Activated CD4-positive, alpha-beta T cell treated with anti-CD3 and anti-CD28 coated beads for 36 hours (primary cell): ENCODE measurements around the gene PTH1R. TPM values are rescaled to one million over a fixed set of nuclear protein-coding genes. Genes with fewer than 3 reads are reported as not detected.

Source experiments
- ATAC-seq: fragments of 200-7000 bp; cut with Tn5 transposase; one replicate; pipeline ENCODE4 v1.10.0; 2021; ENCODE audit warnings: mild to moderate bottlenecking, moderate library complexity
- CTCF ChIA-PET: fragments of 350-600 bp; sonication (Branson Sonifier 250); formaldehyde crosslinking; loops from one replicate; lab custom pipeline; 2021; ENCODE audit warnings: antibody characterized with exemption; lab: Charles Lee
- POLR2A ChIA-PET: fragments of 350-600 bp; sonication (Branson Sonifier 250); formaldehyde crosslinking; loops from one replicate; lab custom pipeline; 2021; ENCODE audit warnings: antibody characterized with exemption, inconsistent platforms; lab: Charles Lee
- DNase-seq: peaks from one replicate; pipeline ENCODE4 v3.0.0-alpha.2; 2020
- H3K27ac Mint-ChIP-seq: one replicate; pipeline ENCODE4 v1.8.0; 2021; ENCODE audit warnings: mixed read lengths
- H3K27me3 Mint-ChIP-seq: one replicate; pipeline ENCODE4 v1.8.0; 2021; ENCODE audit warnings: mixed read lengths
- H3K36me3 Mint-ChIP-seq: one replicate; pipeline ENCODE4 v1.8.0; 2021; ENCODE audit warnings: low read depth, mixed read lengths
- H3K4me1 Mint-ChIP-seq: one replicate; pipeline ENCODE4 v1.8.0; 2021; ENCODE audit warnings: mixed read lengths
- H3K4me3 Mint-ChIP-seq: one replicate; pipeline ENCODE4 v1.8.0; 2021; ENCODE audit warnings: mild to moderate bottlenecking, moderate library complexity, mixed read lengths
- H3K9me3 Mint-ChIP-seq: one replicate; pipeline ENCODE4 v1.8.0; 2021; ENCODE audit warnings: low read depth, mixed read lengths
- intact Hi-C, 2 experiments: fragments of 100-400 bp; cut with DNase I in 1 of 2; cut with micrococcal nuclease in 1 of 2; formaldehyde crosslinking; loops; one replicate each; pipeline versions ENCODE4 v1.14.2 to v1.15.1; 2022 to 2024; cut with DNase I, micrococcal nuclease
- total RNA-seq, 2 experiments: library from RNA; stranded (reverse); gene quantifications; one replicate each; pipeline ENCODE4 v1.2.3, GENCODE V29; 2021

The PTH1R gene
- total RNA-seq, 2 experiments from 2014 or later, result not detected

DNA sequence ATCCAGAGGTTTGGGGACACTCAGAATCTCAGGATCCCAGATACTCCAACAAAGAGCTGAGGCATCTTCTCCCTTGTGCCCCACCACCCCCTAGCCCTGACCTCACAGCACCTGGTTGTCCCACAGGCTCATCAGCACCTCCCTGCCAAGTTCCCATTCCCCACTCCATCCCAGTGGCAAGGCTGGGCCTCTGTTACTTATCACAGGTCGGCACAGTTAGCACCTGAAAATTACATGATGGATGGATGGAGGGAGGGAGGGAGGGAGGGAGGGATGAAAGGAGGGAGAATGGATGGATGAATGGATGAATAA lies 27.1 kb upstream of the PTH1R start:
- Mint-ChIP-seq H3K9me3 (no peaks in the 10 kb centered on the region), H3K36me3 (no peaks in the 10 kb centered on the region), H3K4me3 (no peak overlapping the region), H3K27ac (no peak overlapping the region), H3K27me3 (no peaks in the 10 kb centered on the region), H3K4me1 (peaks cover 6% of the 10 kb centered on the region)
- ChIA-PET POLR2A (no interaction called here), CTCF (interaction anchor here (0.6 to 1.5 kb wide), 8 partner anchors 8 to 764 kb away, joined by 3 to 6 read pairs (median 3); no protein-coding TSS in a partner anchor)
- intact Hi-C loops, result no loop called here
- ATAC-seq (no peak), DNase-seq (no peak)

DNA sequence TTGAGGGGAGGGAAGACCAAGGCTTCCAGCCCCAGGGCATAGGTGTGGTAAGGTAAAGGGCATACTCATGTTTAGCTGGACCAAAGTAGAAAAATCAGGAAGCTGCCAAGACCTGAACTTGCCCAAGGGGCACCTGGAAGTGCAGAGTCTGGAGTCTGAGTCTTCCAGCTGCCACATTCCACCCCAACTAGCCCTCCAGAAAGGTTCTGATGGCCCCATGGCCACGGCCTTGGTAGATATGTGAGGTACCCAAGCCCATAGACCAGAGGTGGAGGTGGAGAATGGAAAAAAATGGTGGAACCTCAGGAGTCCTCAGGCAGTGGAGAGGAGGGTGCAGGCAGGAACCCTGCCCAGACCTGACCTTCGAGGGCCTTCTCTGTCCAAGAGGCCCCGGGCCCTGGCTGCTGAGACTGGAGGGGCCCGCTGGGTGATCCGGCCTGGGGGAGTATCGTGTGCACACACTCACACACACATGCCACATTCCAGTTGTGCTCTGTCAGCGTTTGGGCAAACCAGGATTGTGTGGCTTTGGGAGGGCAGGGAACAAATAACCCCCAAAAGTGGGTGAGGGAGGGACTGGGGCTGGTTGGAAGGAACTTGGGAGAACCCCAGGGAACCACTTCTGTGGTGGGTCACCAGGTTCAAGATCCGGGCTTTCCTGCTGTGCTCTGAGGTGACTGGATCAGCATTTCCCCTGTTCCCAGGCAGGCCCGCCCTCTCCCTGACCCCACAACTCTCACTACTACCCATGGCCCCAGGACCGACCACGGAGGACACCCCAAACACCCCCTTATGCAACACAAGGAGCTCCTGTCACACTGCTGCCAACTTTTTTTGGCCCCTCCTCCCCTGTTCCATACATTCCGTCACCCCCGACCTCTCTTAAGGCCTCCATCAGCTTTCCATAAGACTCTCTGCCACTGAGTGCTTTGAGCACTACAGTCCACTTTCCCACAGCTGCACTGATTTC lies 25.9 kb upstream of the PTH1R start:
- no peak overlapping the region for H3K27ac Mint-ChIP-seq
- no peaks in the 10 kb centered on the region for H3K9me3 Mint-ChIP-seq
- peak; percentile 3 for DNase-seq
- no peaks in the 10 kb centered on the region for H3K36me3 Mint-ChIP-seq
- intact Hi-C loops, result no loop called here
- no peak overlapping the region for H3K4me3 Mint-ChIP-seq
- ChIA-PET POLR2A (interaction anchor here (0.6 kb wide), 1 partner anchor 62 kb away, joined by 8 read pairs; no protein-coding TSS in a partner anchor), CTCF (interaction anchor here (0.6 to 1.5 kb wide), 5 partner anchors 8 to 148 kb away, joined by 3 to 6 read pairs (median 4); no protein-coding TSS in a partner anchor)
- no peak for ATAC-seq
- H3K27me3 Mint-ChIP-seq, result no peaks in the 10 kb centered on the region
- no peaks in the 10 kb centered on the region for H3K4me1 Mint-ChIP-seq

DNA sequence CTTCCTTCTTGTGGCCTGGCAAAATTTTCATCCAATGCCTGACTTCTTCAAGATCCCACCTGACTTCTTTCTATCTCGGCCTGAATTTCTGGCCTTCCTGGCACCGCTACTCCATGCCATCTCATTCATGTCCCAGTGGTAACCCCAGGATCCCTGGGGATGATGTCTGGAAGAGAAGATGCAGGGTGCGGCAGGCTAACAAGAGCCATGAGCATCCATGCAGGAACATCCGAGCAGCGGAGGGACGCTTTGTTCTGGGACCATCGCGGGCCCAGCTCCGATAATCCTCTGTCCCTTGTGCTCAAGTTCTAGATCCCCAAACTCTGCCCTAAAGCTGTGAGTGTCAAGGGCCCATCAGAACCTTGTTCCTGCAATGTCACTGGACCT lies 25.2 kb upstream of the PTH1R start:
- Mint-ChIP-seq H3K27ac (no peak overlapping the region), H3K9me3 (no peaks in the 10 kb centered on the region), H3K36me3 (no peaks in the 10 kb centered on the region), H3K27me3 (no peaks in the 10 kb centered on the region), H3K4me3 (no peak overlapping the region), H3K4me1 (no peaks in the 10 kb centered on the region)
- ChIA-PET CTCF (no interaction called here), POLR2A (no interaction called here)
- ATAC-seq, result no peak
- peak; percentile 1 for DNase-seq
- intact Hi-C loops, result no loop called here

DNA sequence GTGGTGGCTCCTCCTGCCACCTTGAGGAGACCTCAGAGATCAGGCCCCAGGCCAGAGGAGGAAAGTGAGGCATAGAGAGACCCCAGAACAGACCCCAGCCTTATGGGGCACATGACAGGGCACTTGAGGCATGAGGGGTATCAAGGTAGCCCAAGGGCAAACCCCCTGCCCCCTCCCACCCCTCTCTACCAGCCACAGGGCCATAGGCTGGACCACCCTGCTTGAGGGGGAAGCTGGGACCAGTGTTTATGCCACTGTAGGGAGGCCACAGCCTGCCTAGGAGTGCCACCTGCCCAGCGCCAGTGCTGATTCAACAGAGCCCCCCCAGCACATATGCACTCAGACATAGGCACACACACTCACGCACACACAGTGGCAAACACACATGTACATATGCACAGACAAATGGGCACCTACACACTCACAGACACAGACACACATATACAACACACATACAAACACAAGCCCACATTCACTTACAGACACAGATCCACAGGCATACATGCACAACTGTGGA lies 24.6 kb upstream of the PTH1R start:
- no peaks in the 10 kb centered on the region for H3K36me3 Mint-ChIP-seq
- no peak overlapping the region for H3K4me3 Mint-ChIP-seq
- intact Hi-C loops, result no loop called here
- ChIA-PET CTCF (no interaction called here), POLR2A (no interaction called here)
- ATAC-seq, result no peak
- H3K27me3 Mint-ChIP-seq, result peaks cover 1% of the 10 kb centered on the region
- peak; percentile 3 for DNase-seq
- H3K4me1 Mint-ChIP-seq, result no peaks in the 10 kb centered on the region
- H3K9me3 Mint-ChIP-seq, result no peaks in the 10 kb centered on the region
- no peak overlapping the region for H3K27ac Mint-ChIP-seq

DNA sequence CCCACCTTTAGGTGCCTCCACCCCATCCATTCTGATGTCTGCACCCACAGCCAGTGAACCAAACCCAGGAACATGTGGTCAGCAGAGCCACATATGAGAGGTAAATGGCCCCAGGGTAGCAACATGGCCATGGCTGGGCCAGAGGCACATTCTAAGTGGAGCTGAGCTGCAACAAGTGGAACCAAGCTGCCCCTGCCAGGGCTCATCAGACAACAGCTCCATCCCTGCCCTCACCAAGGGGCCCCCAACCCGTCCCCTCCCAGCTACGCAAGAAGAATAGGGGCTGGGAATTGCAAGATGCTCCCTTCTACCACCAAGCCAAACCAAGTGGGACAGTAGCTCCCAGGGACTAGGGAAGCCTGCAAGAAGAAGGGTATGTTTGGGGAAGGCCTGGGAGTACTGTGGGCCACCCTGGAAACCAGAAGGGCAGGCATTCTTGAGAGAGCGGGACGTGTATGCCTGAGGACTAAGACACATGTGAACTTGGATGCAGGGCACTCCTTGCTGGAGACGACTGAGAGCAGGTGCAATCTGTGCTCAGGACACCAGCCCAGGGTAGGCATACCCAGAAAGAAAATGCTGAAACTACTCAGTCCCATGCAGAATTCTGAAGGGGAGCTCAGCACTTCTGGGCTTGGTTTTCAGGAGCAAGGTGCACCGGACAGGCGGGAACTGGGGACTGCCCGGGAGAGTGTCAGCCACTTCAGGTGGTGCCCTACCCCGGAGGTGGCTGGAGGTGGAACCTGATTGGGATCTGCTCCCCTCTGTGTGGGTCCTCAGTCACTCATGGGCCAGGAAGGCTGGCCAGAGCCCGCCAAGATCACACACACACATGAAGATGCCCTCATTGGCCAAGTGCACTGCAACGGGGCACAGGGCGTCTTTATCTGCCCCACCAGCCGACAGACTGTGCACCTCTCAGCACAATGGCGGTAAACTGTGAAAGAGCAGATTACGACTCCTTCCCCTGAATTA lies 23.8 kb upstream of the PTH1R start:
- Mint-ChIP-seq H3K4me3 (no peak overlapping the region), H3K36me3 (no peaks in the 10 kb centered on the region), H3K27ac (no peak overlapping the region), H3K4me1 (no peaks in the 10 kb centered on the region), H3K9me3 (no peaks in the 10 kb centered on the region), H3K27me3 (peaks cover 3% of the 10 kb centered on the region)
- intact Hi-C loops, result no loop called here
- POLR2A ChIA-PET, result no interaction called here
- CTCF ChIA-PET, result no interaction called here
- DNase-seq (peak; percentile 2), ATAC-seq (no peak)

DNA sequence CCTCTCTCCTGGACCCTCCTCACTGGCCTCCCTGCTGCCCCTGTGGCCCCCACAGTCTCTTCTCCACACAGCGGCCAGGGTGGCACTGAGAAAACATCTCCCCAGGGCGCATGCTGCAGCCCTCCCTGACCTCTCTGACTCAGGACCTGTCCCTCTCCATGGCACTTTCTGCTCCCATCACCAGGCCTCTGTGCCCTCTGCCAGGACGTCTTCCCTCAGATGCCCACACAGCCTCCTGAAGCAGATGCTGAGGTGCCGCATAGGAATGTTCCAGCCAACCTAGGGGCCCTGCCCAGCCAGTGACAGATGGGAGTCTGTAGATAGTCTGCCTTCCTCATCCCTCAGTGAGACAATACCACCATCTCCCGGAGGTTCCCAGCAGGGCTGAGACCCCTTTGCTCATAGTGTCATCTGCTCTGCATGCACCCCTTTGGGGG lies 22.9 kb upstream of the PTH1R start:
- no peaks in the 10 kb centered on the region for H3K36me3 Mint-ChIP-seq
- intact Hi-C loops, result no loop called here
- ChIA-PET POLR2A (no interaction called here), CTCF (no interaction called here)
- ATAC-seq (no peak), DNase-seq (peak; percentile 1)
- H3K4me3 Mint-ChIP-seq, result no peak overlapping the region
- no peak overlapping the region for H3K27ac Mint-ChIP-seq
- no peaks in the 10 kb centered on the region for H3K9me3 Mint-ChIP-seq
- H3K4me1 Mint-ChIP-seq, result no peaks in the 10 kb centered on the region
- H3K27me3 Mint-ChIP-seq, result peaks cover 3% of the 10 kb centered on the region

DNA sequence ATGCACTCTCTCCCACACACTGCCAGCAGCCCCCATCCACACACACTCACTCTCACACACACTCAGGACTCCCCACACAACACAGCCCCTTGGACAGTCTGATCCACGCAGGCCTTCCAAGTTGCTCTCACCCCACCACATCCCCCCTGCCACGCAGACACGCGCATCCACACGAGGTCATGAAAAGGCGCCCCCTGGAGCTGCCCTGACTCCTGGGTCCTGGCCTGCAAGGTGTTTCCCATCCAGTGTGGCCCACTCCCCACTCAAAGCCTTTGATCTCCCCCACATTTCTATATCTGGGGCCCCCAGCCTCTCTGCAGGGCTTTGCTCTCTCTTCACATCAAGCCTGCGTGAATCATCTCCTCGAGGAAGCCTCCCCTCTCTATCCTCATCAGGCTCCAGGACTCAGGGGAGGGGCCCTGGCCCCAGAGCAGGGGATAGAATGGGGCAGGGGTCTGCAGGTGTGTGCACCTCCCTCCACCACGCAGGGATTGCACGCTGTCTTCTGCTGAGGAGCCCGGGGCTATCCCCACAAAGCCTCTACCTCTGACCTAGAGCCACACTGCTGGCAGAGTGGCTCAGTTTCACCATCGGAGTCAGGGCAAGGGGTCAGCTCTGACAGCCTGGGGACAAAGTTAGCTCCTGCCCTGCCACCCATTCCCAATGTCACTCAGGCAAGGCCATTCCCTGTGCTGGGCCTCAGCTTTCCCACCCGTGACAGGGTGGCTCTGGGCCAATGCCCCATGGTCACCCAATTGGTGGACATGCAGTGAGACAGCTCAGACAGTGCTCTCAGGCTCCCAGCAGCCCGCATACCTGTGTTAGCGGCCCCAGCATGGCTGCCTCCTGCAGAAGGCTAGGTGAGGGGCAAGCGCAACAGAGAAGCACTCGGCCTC lies 20.7 kb upstream of the PTH1R start:
- DNase-seq, result peak; percentile 2
- H3K4me1 Mint-ChIP-seq, result no peaks in the 10 kb centered on the region
- ChIA-PET CTCF (no interaction called here), POLR2A (no interaction called here)
- no peaks in the 10 kb centered on the region for H3K36me3 Mint-ChIP-seq
- intact Hi-C loops, result no loop called here
- H3K9me3 Mint-ChIP-seq, result no peaks in the 10 kb centered on the region
- no peak overlapping the region for H3K4me3 Mint-ChIP-seq
- H3K27ac Mint-ChIP-seq, result no peak overlapping the region
- ATAC-seq, result no peak
- H3K27me3 Mint-ChIP-seq, result peaks cover 3% of the 10 kb centered on the region

DNA sequence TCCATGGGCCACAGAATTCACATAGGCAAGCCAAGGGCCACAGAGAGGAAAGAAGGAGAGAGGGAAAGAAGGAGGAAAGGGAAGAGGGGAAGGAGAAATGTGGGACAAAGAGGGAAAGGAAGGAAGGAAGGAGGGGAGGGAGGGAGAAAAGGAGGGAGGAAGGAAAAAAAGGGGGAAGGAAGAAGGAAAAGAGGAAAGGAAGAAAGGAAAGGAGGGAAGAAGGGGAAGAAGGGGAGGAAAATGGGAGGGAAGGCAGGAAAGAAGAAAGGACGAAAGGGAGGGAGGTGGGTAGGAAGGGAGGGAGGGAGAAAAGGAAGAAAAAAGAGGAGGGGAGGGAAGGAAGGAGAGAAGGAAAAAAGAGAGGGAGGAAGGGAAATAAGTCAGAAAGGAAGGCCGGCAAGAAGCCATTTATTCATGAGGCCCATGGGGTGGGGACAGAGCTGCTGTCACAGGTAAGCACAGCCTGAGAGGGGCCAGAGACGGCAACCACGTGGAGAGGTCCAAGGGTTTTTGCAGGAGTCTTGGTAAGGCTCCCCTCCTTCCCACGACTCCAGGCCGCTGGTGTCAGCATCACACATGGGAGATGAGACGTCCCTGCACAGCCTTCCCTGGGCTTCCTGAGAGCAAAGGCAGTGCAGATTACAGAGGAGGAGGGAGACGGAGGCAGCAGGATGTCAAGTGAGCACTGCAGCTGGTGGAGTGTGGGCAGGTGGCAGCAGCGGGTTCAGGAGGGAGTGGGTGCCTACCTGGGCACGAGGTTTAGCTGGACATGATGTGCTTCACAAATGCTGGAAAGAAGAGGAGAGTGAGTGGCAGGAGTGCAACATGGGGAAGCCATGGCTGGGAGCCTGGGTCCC lies 19.8 kb upstream of the PTH1R start:
- Mint-ChIP-seq H3K27me3 (peaks cover 3% of the 10 kb centered on the region), H3K36me3 (no peaks in the 10 kb centered on the region), H3K4me1 (no peaks in the 10 kb centered on the region), H3K9me3 (no peaks in the 10 kb centered on the region), H3K4me3 (no peak overlapping the region), H3K27ac (no peak overlapping the region)
- DNase-seq, result peak; percentile 2
- ChIA-PET CTCF (no interaction called here), POLR2A (no interaction called here)
- intact Hi-C loops, result no loop called here
- no peak for ATAC-seq

DNA sequence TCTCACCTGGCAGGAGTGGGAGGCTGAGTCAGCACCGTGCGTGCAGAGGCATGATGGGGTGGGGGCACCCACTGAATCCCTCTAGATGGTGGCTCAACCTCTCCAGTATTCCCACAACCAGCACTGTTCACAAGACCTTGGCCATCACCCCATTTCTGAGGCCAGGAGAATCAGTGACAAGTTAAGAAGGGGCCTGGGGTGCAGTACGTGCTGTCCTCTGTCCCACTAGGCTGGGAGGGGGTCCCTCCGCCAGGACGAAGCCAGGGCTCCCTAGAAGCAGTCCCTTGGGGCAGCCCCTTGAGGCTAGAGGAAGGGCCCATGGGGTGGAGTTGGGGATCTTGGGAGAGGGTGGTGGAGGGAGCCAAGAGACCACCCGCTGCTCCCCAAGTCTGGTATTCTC lies 19.1 kb upstream of the PTH1R start:
- intact Hi-C loops, result no loop called here
- Mint-ChIP-seq H3K4me1 (no peaks in the 10 kb centered on the region), H3K27ac (no peak overlapping the region), H3K27me3 (peaks cover 3% of the 10 kb centered on the region), H3K36me3 (no peaks in the 10 kb centered on the region), H3K4me3 (no peak overlapping the region), H3K9me3 (no peaks in the 10 kb centered on the region)
- ChIA-PET POLR2A (no interaction called here), CTCF (no interaction called here)
- ATAC-seq, result no peak
- no peak for DNase-seq

DNA sequence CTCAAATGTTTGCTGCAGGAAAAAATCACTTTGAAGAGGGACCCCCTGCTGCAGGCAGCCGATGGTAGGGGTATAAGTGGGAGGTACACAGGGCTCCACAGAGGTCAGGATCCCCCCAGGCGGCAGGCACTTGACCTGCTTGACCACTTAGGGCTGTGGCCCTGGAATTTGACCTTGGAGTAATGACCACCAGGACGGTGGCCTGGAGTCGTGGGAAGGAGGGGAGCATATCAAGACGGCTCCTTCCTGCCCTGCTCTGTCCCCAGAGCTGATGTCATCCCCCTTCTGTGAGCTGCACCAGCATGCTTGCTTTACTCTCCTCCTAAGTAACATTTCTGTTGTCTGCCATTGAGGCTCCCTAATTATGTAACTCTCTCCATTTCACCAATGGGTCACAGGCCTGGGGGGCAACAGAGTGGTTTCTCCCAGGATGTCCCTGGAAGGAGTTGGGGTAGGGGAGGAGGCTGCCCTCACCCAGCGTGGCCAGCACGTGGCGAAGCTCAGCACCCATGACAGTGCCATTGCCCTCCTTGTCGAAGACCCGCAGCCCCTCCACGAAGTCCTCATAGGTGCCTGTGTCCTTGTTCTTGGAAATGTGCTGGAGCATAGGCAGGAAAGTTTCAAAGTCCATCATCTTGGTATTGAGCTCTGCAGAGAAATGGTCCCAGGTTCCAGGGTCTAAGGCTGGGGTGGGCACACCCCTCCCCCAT lies 18.4 kb upstream of the PTH1R start:
- H3K4me3 Mint-ChIP-seq, result no peak overlapping the region
- no peaks in the 10 kb centered on the region for H3K4me1 Mint-ChIP-seq
- ChIA-PET CTCF (interaction anchor here (0.8 to 1.4 kb wide), 2 partner anchors 8 to 54 kb away, joined by 3 to 4 read pairs; no protein-coding TSS in a partner anchor), POLR2A (no interaction called here)
- H3K9me3 Mint-ChIP-seq, result no peaks in the 10 kb centered on the region
- H3K27ac Mint-ChIP-seq, result no peak overlapping the region
- ATAC-seq (no peak), DNase-seq (no peak)
- H3K36me3 Mint-ChIP-seq, result no peaks in the 10 kb centered on the region
- peaks cover 3% of the 10 kb centered on the region for H3K27me3 Mint-ChIP-seq
- intact Hi-C loops, result no loop called here
